Stimulated activated CD8-positive, alpha-beta memory T cell treated with anti-CD3 and anti-CD28 coated beads, Interleukin-15, amount 100 ng/mL, for 1 hour (primary cell): ENCODE data around the gene NT5C2.
"Not testable (repeated sequence)": the region's sequence is repeated elsewhere in the genome, so short reads cannot be mapped to it uniquely, and the experiment has no call there.

ENCODE experiments used
- DNase-seq: peaks from one replicate; pipeline ENCODE4 v3.0.0-alpha.2; 2020; ENCODE audit warnings: low read depth

The NT5C2 gene

GRCh38 chr10:103193107-103193819 lies at the start of gene NT5C2:
Gene NT5C2, minus strand, starts transcription at chr10:103193272. Its CDS starts 18,314 bp downstream, at chr10:103174958.
- peak; percentile 49 for DNase-seq

- no peak for DNase-seq
Observed at GRCh38 chr10:103241262-103242011, 48.4 kb upstream of the NT5C2 start.

GRCh38 chr10:103238506-103239252 lies 45.6 kb upstream of the NT5C2 start:
- no peak for DNase-seq

GRCh38 chr10:103235775-103236174 lies 42.7 kb upstream of the NT5C2 start:
- DNase-seq: no peak

GRCh38 chr10:103232772-103233488 lies 39.9 kb upstream of the NT5C2 start:
- DNase-seq: no peak

GRCh38 chr10:103232131-103232673 lies 39.1 kb upstream of the NT5C2 start:
- DNase-seq: no peak

- DNase-seq: no peak
Observed at GRCh38 chr10:103231047-103231551, 38.0 kb upstream of the NT5C2 start.

- no peak for DNase-seq
Observed at GRCh38 chr10:103227416-103227815, 34.3 kb upstream of the NT5C2 start.

- no peak for DNase-seq
Observed at GRCh38 chr10:103225939-103226338, 32.9 kb upstream of the NT5C2 start.

- DNase-seq: not testable (repeated sequence)
Observed at GRCh38 chr10:103224721-103225120, 31.6 kb upstream of the NT5C2 start.

- DNase-seq: no peak
Observed at GRCh38 chr10:103224133-103224532, 31.1 kb upstream of the NT5C2 start.

GRCh38 chr10:103216362-103216761 lies 23.3 kb upstream of the NT5C2 start:
- not testable (repeated sequence) for DNase-seq

- no peak for DNase-seq
Observed at GRCh38 chr10:103215601-103216000, 22.5 kb upstream of the NT5C2 start.

- not testable (repeated sequence) for DNase-seq
Observed at GRCh38 chr10:103210262-103210661, 17.2 kb upstream of the NT5C2 start.

GRCh38 chr10:103207643-103208042 lies 14.6 kb upstream of the NT5C2 start:
- DNase-seq: not testable (repeated sequence)

- no peak for DNase-seq
Observed at GRCh38 chr10:103207141-103207540, 14.1 kb upstream of the NT5C2 start.

GRCh38 chr10:103206715-103207114 lies 13.6 kb upstream of the NT5C2 start:
- not testable (repeated sequence) for DNase-seq

GRCh38 chr10:103205401-103205800 lies 12.3 kb upstream of the NT5C2 start:
- DNase-seq: not testable (repeated sequence)

GRCh38 chr10:103204353-103205255 lies 11.5 kb upstream of the NT5C2 start:
- DNase-seq: no peak

GRCh38 chr10:103203466-103203865 lies 10.4 kb upstream of the NT5C2 start:
- DNase-seq: no peak
